PC-9 (cell line): ENCODE results near the gene VOPP1.

Source experiments
- CTCF ChIP-seq: fragments of 200-600 bp; sonication (generic); conservative IDR thresholded peaks from 2 replicates; pipeline ENCODE4 v1.6.1; 2017; ENCODE audit warnings: mixed run types, antibody characterized with exemption, mild to moderate bottlenecking, moderate library complexity
- EZH2 ChIP-seq: fragments of 200-600 bp; sonication (generic); IDR thresholded peaks from 2 replicates; pipeline ENCODE4 v1.8.0; 2017; ENCODE audit warnings: antibody characterized with exemption, low read depth

- TF ChIP-seq CTCF (no peak), EZH2 (no peak)
Observed at GRCh38 chr7:55587687-55588378, 15.5 kb upstream of the VOPP1 start.
